Loucy (cell line): Measurements from ENCODE around the gene DLGAP1.

Experiments used
- CTCF ChIP-seq: fragments of 200-600 bp; sonication (generic); conservative IDR thresholded peaks from 2 replicates; pipeline ENCODE4 v1.5.1; 2014; ENCODE audit warnings: mild to moderate bottlenecking, antibody characterized with exemption, low read length
- EZH2phosphoT487 ChIP-seq: fragments of 200-600 bp; IDR thresholded peaks from 2 replicates; pipeline ENCODE4 v1.6.1; 2018; ENCODE audit warnings: antibody characterized with exemption, mild to moderate bottlenecking, moderate library complexity, borderline replicate concordance

- TF ChIP-seq CTCF (no peak), EZH2phosphoT487 (no peak)
Measured at GRCh38 chr18:3448838-3449511, 1006.1 kb downstream of the DLGAP1 start.
